HG03521 (cell line): Measurements from ENCODE around the gene EPAS1.

Source experiments
- ATAC-seq: cut with Tn5 transposase; IDR thresholded peaks from one replicate; pipeline ENCODE4 v1.9.1; 2021; ENCODE audit warnings: mild to moderate bottlenecking, moderate library complexity; ENCODE audit not compliant: unreplicated experiment

The EPAS1 gene

DNA sequence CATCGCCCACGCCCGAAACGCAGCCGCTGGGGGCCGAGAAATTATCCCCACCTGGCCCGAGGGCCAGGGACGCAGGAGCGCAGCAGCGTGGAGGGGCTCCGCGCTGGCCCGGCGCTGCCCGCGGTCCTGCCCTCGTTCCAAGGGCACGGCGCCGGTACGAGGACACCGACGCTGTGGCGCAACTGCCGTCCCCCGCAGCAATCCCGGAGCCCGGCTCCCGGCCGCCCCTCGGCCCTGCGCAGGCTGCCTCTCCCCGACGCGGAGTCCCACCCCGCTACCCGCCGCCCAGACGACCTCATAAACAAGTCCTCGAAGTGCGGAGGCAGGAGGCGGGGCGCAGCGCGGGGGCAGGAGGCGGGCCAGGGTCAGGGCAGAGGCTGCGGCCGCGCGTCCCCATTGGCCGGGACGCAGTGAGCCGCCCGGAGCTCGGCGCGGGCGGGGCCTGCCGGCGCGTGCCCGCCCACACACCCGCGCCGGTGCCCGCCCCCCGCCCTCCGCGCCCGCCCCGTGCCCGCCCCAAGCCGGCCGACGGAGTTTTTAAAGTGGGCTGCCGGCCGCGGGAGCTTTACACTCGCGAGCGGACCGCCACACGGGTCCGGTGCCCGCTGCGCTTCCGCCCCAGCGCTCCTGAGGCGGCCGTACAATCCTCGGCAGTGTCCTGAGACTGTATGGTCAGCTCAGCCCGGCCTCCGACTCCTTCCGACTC lies at the start of gene EPAS1:
TSS of gene EPAS1 (plus strand) at position 568 of the 706 bp plus-strand sequence. CDS start 505 bp downstream, outside the sequence.
- ATAC-seq, result peak; percentile 81

DNA sequence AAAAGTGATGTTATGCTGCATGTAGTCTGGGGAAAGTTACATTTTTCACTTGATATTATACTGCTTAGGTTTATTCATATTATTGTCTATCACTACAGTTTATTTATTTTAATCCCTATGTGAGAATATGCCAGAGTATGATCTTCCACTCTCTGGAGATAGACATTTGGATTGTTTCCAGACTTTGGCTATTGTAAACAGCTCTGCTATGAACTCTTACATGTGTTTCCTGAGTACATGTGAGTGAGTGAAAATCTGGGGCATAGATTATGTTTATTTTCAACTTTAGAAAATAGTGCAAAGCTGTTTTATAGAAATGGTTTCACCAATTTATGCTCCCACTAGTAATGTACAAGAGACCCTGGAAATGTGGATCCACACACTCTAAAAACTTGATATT lies 49.0 kb upstream of the EPAS1 start:
- ATAC-seq, result no peak

DNA sequence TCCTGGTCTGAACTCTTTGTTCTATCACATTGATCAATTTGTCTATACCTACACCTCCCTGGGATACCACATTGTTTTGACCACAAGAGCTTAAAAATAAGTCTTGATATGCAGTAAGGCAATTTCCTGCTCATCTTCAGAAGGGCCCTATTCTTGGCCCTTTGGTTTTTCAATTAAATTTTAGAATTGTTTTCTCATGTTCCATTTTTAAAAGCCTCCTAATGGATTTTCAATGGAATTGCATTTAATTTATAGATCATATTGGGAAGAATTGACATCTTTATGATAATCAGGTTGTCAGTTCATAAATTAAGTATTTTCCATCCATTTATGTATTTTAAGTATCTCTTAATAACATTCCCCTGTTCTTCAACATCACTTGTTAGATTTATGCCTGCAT lies 47.6 kb upstream of the EPAS1 start:
- no peak for ATAC-seq

DNA sequence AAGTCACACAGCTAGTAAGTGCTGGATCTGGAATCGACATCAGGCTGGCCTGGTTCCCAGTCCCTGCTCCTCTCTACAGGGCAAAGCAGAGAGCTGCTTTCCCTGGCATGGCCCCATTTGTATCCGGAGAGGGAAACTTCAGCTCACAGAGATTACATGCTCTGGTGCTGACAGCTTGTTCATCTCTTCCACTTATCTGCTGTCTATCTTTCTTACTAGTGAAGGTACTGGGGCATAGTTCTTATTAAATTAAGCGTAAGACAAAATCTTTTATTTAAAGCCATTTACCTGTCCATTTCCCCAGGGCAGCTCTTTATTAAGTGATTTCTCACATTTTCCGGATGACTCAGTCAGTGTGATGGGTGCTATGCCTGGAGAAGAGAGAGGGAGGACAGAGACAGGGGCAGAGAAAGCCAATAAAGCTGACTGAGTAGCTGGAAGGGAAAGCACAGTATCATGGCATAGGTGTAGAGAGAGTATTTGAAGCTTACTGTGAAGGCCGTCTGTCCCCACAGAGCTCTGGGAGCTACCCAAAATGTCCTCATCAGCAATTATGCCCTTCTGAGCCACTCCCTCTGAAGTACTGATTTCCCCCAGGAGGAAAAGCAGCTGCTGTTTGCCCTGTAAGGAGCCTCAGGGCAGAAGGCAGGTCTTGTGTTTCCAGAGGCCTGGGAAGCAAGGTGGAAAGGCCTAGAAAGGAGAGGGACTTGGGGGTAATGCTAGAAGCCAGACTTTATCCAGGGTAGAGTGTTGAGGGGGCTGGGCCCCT lies 44.1 kb upstream of the EPAS1 start:
- ATAC-seq, result no peak

DNA sequence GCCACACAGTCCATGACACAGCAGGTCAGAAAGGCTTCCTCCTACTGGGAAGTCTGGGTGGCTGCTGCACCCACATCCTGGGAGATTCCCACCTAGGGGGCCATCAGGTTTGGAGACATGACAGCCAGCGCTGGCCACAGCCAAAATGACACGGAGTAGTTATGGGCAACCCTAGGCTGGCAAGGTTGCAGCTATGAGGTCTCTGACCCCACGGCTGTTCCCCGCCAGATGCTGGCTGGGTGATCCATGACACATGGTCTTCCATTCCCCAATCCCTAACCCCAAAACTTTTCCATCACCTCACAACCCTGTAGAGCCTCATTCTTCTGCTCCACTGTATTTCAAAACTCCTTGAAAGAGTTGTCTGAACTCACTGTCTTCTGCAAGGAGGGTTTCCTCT lies 42.7 kb upstream of the EPAS1 start:
- ATAC-seq, result no peak

DNA sequence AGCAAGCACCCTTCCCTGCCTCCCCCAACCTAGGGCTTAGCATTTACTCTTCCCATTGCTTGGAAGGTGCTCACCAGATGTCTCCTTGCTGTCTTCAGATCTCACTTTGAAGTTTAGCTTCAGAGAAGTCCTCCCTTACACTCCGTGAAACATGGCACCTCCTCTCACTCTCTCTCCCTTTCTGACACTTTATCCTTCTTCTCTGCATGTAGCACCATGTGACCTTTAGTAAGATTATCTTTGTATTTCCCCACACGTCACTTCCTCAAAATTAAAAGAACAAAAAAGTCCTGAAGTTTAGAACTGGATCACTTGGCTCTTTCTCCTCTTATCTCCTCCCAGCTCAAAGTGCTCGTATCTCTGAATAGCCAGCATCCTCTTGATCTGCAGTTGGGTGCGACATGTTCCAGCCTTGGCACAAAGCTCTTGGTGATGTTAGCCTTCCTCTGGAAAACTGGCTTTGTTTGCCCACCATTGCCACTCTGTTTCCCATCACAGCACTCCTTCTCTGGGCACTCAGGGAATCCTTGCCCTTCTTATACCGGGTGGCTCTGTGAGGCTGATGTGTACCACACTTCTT lies 40.6 kb upstream of the EPAS1 start:
- ATAC-seq, result no peak

DNA sequence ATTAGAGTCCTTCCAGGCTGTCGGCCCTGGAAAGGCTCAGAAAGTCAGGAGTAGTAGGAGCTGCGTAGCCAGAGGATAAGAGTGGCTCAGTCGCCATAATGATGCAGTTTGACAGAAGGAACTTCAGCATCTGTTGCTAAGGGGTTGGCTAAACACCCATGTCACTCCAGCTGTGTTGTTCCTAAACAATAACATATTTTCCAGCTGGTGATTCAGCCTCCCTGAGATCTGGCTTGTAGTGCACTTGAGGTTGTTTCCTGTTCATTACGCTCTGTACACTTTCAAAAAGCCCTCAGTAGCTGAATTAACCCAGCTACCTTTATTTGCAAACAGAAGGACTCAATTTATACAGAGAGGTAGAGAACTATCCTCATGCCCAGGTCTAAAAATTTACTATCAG lies 39.7 kb upstream of the EPAS1 start:
- ATAC-seq, result no peak

DNA sequence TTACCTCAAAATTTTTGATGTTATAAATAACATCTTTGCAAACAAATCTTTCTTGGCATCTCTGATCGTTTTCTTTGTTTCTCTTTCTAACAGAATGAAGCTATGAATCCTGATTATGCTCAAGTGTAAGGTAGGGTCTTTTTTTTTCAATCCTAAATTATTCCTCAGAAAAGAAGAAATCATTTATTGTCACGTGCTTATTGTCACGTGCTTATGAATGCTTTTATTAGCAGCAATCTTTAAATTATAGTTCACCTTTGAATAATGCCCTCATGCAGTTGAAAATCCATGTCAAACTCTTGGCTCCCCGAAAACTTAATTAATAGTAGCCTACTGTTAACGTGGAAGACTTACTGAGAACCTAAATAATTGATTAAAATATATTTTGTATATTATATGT lies 39.2 kb upstream of the EPAS1 start:
- no peak for ATAC-seq

DNA sequence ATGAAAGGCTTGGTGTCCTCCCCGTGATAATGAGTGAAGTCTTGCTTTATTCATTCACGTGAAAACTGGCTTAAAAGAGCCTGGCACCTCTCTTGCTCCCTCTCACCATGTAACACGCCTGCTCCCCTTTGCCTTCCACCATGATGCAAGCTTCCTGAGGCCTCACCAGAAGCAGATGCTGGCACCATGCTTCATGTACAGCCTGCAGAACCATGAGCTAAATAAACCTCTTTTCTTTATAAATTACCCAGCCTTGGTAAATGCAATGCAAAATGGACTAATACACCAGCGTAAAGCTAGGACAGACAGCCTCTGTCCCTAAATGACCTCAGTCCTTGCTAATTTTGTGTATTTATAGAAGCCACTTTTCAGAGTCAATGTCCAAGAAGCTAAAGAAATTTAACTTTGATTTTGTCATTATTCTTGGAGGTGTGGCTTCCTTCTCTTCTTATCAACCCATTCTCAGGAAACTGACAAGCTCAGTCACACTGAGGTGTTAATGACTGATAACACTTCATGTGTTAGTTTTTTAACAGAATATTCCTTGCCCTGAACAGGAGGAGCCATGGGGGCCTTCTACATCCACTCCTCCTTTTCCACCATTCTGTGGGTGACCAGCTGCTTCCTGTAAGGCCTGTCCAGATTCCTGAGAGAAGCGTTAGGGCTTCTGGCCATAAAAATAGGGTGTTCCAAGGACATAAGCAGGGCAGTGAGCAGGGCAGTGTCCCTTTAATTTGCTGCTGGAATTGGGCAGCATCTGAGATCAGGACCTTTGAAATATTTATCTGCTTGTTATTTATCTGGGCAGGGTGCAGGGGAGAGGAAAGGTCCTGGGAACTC lies 38.0 kb upstream of the EPAS1 start:
- ATAC-seq, result no peak

DNA sequence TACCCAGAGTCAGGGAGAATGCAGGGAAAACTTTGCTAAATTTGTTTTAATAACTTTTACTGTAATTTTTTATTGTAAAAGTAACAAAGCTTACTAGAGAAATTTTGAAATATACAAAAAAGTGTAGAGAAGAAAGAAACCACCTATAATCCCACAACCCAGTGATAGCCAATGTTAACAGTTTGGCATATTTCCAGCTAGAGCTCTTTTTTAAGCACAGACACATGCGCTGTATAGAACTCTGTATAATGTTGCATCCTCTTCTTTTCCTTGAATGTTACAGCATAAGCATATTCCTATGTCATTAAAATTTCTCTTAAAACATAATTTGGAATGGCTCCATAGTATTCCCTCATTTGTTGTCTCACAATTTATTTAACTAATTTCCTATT lies 37.4 kb upstream of the EPAS1 start:
- no peak for ATAC-seq

DNA sequence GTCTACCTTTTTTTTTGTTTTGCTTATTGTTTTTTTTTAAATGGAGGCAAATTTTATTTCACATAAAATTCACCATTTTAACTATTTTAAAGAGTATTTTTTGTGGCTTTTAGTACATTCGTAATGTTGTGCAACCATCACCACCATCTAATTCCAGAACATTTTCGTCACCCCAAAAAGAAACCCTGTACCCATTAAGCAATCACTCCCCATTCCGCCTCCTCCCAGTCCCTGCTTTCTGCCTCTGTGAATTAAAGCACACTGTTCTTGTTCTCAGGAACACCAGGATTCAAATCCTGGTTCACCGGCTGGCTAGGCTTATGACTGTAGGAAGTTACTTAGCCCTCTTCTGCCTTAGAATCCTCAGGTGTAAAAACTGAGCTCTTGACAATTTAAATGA lies 36.9 kb upstream of the EPAS1 start:
- ATAC-seq, result no peak

DNA sequence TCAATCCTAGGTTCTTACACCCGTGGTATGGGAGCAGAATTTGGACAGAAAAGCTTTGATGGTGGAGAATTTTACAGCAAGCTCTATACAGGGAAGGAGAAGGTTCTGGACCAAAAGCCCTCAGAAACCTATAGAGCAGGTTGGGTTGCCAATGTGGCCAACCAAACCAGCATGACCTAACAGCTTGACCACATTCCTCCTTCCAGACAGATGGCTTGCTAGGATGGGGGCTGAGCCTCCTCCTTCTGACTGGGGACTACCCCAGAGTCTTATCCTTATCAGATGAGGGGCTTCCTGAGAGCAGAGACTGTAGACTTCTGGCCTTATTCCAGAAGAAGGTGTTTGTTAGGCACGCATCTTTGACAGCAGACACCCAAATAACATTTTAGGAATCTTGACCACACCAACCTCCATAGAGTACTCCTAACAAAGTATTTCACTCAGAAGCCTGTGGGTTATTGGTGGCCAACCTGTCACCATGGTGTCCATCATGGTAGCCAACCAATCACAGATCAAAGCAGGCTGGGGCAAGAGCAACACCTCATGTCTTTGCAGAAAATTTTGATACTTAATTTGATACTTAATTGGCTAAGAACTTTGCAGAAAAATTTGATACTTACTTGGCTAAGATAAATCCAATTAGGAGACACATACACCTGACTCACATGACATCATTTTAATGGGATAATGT lies 34.8 kb upstream of the EPAS1 start:
- ATAC-seq, result no peak

DNA sequence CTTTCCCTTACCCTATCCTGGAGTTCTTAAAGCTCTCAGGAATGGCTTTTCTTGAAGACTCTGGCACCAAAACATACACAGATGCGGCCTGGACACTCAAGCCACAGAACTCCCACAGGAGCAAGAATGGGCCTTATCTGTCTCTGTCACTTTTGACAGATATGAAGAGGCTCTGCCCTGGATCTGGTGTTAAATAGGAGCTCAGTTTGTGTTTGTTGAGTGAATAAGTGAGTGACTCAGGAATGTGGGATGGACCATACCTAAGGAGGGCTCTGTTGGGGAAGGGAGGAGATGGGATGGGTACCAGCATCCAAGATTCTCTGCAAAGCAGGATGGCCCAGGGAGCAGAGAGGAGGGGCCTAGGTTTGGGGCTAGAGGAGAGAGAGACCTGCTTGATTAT lies 33.9 kb upstream of the EPAS1 start:
- no peak for ATAC-seq

DNA sequence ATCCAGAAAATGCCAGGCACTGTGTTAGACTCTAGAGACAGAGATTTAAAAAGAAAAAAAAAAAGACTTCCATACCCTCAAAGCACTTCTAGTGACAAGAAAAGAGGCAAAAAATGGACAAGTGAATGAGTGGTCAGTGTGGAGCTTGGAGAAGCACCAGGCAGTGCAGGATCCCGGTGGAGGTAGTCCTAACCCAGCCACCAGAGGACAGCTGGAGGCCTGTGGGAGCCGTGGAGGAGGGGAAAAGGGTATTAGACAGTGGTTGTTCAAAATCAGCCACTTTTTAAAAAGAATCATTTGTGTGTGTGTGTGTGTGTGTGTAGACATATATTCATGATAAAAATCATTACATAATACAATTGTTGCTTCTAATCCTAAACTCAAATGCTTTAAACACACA lies 32.8 kb upstream of the EPAS1 start:
- no peak for ATAC-seq

DNA sequence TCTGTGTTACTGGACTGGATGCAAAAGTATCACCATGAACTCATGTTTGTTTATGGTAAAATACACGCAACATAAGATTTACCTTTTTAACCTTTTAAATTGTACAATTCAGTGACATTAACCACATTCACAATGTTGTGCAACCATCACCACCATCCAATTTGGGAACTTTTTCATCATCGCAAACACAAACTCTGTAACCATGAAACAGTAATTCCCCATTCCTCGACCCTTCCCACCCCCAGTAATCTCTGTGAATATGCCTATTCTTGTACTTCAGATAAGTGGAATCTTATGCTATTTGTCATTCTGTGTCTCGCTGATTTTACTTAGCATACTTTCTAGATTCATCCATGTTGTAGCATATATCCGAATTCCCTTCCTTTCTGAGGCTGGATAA lies 31.1 kb upstream of the EPAS1 start:
- no peak for ATAC-seq

DNA sequence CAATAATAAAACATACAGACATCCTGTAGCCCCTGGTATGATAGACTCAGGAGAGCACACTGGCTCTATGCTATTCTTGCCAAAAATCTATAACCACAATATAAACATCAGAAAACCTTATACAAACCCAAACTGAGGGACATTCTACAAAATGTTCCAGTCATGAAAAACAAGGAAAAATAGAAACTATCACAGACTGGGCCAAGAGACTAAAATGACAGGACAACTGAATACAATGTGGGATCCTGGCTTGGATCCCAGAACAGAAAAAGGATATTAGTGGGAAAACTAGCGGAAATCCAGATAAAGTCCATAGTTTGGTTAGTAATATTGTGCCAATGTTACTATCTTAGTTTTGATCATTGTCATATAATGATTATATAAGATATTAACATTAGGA lies 29.6 kb upstream of the EPAS1 start:
- no peak for ATAC-seq

DNA sequence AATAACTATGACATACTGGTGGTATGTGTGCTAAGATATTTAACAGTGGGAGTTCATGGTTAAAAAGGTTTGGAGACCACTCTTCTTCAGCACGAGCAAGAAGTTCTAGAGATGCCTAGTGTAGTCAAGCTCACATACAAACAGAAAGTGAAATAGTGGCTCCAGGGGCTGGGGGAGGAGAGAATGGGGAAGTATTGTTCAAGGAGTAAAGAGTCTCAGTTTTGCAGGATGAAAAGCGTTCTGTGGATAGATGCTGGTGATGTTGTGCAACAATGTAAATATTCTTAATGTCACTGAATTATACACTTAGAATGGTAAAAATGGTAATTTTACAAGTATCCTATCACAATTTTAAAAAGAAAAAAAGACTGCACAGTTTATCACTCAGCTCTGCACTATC lies 29.0 kb upstream of the EPAS1 start:
- no peak for ATAC-seq

DNA sequence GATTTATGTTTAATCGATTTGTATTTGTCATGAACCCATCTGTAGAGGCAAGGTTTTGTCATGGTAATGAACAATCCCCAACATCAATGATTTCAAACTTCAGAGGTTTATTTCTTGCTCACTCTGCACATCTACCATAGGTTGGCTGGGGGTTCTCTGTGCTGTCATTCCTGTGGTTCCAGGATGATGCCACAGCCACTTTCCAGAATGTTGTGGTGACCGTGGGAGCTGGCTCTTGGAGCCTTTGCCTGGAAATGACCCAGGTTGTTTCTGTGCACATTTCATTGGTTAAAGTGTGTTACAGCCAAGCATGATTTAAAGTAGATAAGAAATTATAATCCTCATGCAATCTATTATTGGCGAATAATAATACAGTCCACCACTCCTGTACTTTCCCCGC lies 28.2 kb upstream of the EPAS1 start:
- no peak for ATAC-seq

DNA sequence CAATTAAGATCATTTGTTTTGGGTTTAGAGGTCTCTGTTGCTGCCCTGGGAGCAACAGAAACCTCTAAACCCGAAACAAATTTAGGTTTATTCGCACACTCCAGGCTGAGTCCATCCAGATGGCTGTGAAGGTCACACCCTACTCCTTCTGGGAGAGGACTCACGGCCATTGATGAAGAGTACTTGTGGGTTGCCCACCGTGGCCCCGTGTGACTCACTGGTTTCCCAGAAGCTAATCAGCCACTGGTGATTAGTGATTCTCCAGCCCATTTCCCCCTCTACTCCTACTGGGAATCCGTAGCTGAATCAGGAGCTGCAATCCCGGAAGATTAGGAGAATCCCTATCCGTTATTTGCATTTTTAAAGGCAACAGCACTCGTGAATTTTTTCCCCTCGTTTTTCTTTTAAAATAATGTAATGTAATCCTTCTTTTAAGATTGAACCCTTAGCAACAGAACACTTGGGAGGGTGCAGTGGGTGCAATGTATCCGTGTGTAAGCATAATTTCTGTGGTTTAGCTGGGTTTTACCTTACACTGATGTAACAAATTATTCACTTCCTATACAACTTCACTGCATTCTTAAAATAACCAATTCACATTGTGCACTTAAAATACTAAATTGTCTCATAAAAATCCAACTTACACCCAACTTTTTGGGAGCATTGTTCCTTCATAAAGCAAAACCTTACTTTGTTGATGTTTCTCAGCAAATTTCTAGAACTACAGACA lies 27.5 kb upstream of the EPAS1 start:
- ATAC-seq, result no peak

DNA sequence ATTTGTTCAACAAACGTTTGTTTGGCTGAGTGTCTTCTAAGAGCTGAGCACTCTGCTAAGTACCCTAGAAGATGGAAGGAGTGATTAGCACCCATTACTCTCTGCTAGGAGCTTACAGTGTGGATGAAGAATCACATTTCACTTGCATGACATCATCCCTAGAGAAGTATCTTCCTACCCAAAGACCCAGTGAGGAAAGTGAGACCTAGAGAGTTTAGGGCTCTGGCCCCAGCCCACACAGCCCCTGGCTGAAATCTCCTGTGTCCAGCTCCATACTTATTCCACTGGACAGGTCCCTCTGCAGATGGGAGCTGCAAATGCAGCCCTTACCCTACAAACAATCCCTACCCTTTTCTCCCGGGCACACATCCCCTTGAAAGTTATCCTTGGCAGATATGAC lies 26.8 kb upstream of the EPAS1 start:
- no peak for ATAC-seq
